Suprapubic skin (tissue), 3 donors: ENCODE data around the gene EFNA2.

Experiments used
- CTCF ChIP-seq, 2 donors: fragments of 200-600 bp in 1 of 2; fragments of 450-650 bp in 1 of 2; sonication (generic) in 1 of 2; IDR thresholded peaks; one replicate each; pipeline ENCODE4 v1.5.1; 2016 to 2019; ENCODE audit warnings: antibody characterized with exemption in 2 of 2, mild to moderate bottlenecking in 1 of 2, moderate library complexity in 1 of 2
- POLR2A ChIP-seq, 2 donors: fragments of 450-650 bp; IDR thresholded peaks; one replicate each; pipeline ENCODE4 v1.6.1; 2017; ENCODE audit warnings: antibody characterized with exemption in 2 of 2, mild to moderate bottlenecking in 2 of 2, moderate library complexity in 2 of 2

- no peak for TF ChIP-seq POLR2A (IDR thresholded peaks at IDR 0.05)
- TF ChIP-seq CTCF (IDR thresholded peaks at IDR 0.05) = no peak
Observed at GRCh38 chr19:1307755-1308303, 22.2 kb downstream of the EFNA2 start.
